Adrenal gland (tissue), 5 donors: ENCODE measurements around the gene CLEC18A.

Experiments
- CTCF ChIP-seq, 6 experiments: fragments of 450-650 bp in 4 of 6; fragments of 200-600 bp in 2 of 6; sonication (generic) in 1 of 6; IDR thresholded peaks; 1 replicate in 5 of 6; 2 replicates in 1 of 6; pipeline versions ENCODE4 v1.5.1 to v1.8.0; 2016 to 2021; ENCODE audit warnings: antibody characterized with exemption in 6 of 6, mild to moderate bottlenecking in 2 of 6, moderate library complexity in 1 of 6
- POLR2A ChIP-seq, 2 donors: fragments of 450-650 bp; IDR thresholded peaks; one replicate each; pipeline ENCODE4 v1.6.1; 2017; ENCODE audit warnings: antibody characterized with exemption in 2 of 2, mild to moderate bottlenecking in 2 of 2, moderate library complexity in 1 of 2
- donor health status: DM: no; HTN: no; CAD: no.

- no peak for TF ChIP-seq CTCF (IDR thresholded peaks at IDR 0.05)
- TF ChIP-seq POLR2A (IDR thresholded peaks at IDR 0.05) = no peak
Measured at GRCh38 chr16:69918241-69918640, 32.9 kb upstream of the CLEC18A start.
